GM20000 (cell line): Measurements from ENCODE around the gene ZNF292.

Experiments used
- DNase-seq: peaks from one replicate; pipeline ENCODE4 v3.0.0; 2012; ENCODE audit warnings: low spot score
- CTCF ChIP-seq: IDR thresholded peaks from 2 replicates; pipeline ENCODE4 v1.5.1; 2012; ENCODE audit warnings: mild to moderate bottlenecking, control low read depth; ENCODE audit errors: extremely low read depth, missing control alignments

Gene ZNF292

GRCh38 chr6:87257046-87257445 is 101.7 kb downstream of the ZNF292 start:
- no peak for TF ChIP-seq CTCF
- no peak for DNase-seq

- DNase-seq = no peak
- no peak for TF ChIP-seq CTCF
These were observed 102.2 kb downstream of the ZNF292 start for GRCh38 chr6:87257565-87257964.

- DNase-seq = no peak
- TF ChIP-seq CTCF = no peak
These were observed 102.6 kb downstream of the ZNF292 start for GRCh38 chr6:87257975-87258374.

GRCh38 chr6:87259791-87260190 is 104.4 kb downstream of the ZNF292 start:
- no peak for DNase-seq
- no peak for TF ChIP-seq CTCF

- no peak for DNase-seq
- TF ChIP-seq CTCF = no peak
These were observed 106.2 kb downstream of the ZNF292 start for GRCh38 chr6:87261534-87261933.

GRCh38 chr6:87264481-87264880 is 109.1 kb downstream of the ZNF292 start:
- no peak for DNase-seq
- TF ChIP-seq CTCF = no peak

GRCh38 chr6:87274660-87275274 is 119.4 kb downstream of the ZNF292 start:
- no peak for TF ChIP-seq CTCF
- no peak for DNase-seq
